NCI-H146 (cell line): ENCODE data around the gene ADSS1.
"Not testable (repeated sequence)": the region's sequence is repeated elsewhere in the genome, so short reads cannot be mapped to it uniquely, and the experiment has no call there.

ENCODE experiments used
- DNase-seq: peaks from one replicate; lab custom pipeline; 2025; lab: John Stamatoyannopoulos, UW

ADSS1 gene

DNA sequence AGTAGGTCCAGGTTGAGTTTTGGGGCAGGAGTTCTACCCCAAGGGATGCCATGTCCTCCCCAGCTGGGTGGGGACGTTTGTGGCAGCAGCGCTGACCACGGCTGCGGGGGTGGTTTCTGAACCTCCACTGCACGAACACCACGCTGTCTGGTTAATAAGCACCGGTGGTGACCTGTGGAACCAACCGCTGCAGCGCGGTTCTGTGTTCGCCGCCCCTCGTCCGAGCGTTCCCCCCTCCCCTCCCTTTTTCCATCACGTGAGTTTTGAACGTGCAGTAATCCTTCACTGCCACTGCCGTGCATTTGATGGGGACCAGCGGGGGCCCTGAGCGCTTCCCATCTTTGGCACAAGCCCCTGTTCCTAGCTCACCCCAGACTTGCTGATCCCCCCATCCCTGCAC, 6.4 kb upstream of the ADSS1 start:
- DNase-seq = no peak

DNA sequence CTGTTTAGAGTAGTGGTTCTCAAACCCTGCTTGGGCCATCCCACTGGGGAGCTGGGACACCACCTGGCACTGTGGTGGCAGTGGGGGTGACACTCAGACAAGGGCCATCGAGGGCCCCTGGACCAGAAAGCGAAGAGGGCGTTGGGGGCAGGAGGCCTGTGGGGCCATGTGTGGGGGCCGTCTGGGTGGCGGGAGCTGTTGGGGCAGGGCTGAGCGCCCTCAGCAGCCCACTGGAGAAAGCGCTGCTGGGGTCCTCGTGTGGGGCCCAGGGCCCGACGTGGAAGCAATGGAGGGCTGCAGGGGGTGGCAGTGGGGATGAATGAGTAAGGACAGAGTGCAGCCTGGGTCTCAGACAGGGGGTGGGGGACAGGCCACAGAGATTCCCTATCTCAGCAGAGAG, 5.9 kb upstream of the ADSS1 start:
- no peak for DNase-seq

DNA sequence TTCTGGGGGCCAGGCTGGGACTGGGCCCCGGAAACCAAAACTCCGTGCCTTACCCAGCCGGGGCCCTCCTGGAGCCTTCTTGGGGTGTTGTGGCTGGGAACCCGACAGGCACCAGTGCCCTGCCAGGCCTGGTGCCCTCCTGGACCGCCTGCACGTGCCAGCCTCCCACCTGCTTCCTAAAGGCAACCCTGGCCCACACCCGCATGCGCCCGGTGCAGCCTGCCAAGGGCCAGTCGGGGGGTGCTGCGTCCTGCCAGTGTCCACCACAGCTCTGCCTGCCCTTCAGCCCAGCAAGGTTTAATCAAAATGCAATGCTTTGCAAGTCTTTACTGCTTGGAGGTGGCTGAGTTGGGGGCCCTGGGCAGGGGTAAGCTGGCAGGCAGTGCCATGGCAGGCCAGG, 5.2 kb upstream of the ADSS1 start:
- DNase-seq = no peak

DNA sequence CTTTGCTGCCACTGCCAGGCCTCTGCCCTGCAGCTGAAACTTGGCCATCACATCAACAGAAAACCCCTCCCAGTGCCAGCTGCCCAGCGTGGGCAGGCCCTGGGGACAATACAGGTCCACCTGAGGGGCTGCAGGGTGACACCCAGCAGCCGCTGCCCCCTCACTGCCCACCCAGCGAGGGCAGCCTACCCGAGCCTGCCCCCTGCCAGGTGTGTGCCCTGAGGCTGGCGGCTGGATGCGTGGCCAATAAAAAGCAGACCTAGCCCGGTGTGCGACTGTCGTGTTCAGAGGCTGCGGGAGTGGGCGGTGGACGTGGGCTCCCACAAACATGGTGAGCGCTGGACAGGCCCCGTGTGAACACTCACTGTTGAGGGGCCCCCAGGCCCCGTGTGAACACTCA, 4.7 kb upstream of the ADSS1 start:
- DNase-seq = no peak

DNA sequence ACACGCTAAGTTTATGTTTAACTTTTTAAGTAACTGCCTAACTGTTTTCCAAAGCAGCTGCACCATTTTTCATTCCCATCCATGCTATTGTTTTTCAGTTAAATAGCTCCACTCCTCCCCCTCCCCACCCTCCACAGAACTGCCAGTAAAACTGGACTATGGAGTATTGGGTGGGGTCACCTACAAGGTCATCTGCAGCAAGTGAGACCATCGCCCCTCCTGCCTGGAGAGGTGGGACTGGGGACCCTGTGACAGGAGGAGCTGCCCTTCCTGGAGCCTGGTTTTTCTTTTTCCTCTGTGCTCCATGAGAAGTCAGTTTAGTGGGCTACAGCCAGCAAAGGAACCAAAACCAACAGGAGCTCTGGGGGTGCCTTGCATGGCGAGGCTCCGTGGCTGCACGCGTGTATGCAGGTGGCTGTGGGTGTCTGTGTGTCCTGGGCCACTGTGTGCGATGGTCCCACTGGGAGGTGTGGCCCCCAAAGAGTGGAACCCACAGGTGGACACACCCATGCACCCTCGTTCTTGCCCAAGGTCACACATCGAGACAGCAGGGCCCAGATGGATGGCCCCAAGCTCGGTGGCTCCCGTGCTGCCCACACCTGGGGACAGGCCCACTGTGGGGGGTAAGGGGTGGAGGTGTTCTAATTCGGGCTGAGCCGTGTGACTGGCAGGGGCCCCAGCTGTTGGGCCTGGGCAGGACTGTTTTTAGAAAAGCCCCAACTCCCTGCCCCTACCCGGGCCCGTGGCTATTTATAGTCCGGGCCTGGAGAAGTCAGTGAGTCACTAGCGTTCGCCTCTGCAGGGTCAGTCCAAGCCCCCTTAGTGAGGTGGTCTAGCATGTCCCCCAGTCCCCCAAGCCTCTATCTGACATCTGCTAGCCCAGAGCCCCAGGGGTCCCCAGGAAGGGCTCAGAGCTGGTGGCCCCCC, 2.3 kb upstream of the ADSS1 start:
- no peak for DNase-seq

DNA sequence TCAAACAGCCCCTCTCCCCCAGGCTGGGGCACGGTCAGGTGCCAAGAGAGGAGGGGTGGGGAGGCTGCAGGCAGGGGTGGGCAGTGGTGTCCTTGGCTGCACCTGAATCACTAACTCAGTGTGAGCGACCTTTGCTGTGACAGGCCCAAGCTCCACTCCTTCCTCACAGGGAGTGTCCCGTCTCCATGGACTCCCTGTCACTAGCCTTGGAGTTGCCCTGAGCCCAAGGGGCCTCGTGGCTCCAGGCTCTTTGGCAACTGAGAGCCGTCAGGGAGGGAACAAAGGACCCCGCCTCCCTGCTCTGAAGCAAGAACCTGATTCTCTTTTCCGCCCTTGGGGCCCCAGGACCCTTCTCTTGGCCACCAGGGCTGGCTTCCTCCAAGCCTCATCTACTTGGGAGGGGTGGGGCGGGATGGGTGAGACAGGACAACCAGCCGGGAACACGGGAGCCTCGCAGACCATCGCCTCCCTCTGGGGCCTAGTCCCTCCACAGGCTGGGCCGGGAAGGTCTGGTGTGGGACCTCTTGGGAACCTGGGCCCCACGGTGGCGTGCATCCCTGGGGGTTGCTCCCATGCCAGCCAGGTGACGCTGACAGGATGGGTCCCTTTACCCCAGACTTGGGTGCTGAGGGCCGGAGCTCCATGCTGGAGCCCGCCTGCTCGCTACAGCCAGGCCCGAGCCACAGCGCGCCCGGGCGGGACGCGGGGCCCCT, 935 bp upstream of the ADSS1 start:
- DNase-seq = no peak

DNA sequence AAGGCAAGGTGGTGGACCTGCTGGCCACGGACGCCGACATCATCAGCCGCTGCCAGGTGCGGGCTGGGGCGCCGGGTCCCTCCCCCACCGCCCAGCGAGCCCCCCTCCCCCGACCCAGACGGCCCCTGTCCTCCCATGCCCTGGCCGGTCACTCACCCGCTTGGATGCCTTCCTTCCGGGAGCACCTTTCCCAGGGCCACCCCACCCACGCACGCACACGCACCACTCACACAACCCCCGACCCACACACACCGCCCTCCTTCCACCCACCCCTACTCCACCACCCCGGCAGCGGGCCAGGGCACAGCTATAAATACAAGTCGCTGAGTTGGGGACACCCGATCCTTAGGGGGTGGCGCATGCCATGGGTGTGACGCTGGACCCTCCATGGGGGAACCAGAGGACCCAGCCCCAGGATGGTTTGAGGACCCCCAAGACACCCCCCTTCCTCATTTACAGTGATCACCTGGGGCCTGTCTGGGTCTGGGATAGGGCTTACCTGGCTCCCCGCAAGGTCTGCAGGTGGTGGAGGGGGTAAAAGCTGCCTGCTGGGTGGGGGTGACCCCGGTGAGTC, 465 bp downstream of the ADSS1 start:
- DNase-seq = peak; percentile 79

DNA sequence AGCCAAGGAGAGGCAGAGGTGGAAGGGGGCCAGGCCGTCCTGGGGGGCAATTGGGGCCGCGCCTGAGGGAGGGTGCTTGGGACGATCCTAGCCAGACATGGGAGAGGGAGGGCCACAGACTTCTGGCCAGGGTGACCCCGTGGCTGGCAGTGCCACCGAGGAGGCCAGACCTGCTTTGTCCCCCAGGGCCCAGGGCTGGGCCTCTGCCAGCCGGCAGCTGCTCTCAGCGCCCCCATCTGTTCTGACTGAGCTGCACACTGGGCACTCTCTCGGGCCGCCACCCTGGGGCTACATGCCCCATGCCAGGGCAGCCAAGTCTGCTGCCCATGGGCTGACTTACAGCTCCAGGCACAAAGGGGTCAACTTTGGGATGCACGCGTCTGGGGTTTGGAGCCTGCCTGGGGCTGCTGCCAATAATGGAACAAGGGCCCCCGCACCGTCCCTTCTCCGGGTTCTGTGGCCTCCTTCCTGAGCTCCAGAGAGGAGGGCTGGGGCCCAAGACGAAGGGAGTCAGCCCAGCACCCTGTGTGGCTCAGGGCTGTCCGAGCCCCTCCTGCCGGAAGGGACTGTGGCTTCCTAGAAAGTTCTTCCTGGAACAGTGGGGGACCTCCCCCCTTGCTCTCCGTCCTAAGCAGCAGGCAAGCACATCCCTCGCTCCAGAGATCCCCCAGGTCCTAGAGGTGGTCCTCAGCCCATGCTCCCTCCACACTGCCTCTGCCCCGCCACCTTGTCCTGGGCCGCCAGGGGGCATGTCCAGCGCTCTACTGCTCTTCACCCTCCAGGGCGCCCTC, 1.1 kb downstream of the ADSS1 start:
- DNase-seq = no peak

DNA sequence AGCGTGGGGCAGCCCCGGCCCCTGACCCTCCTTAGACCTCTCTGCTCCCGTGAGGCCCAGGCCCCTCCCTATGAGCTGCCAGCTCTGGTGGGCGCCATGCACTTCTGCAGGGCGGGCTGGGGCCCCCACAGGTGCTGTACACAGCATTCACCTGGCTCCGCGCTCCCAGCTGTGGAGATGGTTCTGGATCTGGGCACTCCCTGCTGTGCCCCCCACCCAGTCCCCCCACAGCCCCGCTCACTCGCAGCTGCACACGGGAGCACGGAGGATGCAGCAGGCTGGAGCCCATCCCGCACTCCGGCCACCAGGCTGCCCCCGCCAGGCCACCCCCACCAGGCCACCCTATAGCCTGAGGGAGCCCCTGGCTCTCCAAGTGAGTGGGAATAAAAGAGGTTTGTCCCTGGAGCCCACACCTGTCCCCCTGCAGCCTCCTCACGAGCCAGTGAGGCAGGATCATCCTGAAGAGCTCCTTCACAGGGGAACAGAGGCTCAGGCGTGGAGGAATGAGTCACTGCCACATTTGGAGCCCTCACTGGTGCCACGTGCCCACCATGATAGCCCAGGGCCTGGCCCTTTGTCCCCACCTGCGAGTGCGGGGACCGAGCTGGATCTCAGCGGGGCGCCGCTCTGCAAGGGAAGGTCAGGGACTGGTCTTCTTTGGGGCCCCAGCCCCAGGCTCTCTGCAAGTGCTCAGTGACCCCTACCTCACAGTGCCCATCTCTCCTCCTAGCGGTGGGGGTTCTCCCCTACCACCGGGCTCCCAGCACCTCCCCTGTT, 1.9 kb downstream of the ADSS1 start:
- DNase-seq = no peak

DNA sequence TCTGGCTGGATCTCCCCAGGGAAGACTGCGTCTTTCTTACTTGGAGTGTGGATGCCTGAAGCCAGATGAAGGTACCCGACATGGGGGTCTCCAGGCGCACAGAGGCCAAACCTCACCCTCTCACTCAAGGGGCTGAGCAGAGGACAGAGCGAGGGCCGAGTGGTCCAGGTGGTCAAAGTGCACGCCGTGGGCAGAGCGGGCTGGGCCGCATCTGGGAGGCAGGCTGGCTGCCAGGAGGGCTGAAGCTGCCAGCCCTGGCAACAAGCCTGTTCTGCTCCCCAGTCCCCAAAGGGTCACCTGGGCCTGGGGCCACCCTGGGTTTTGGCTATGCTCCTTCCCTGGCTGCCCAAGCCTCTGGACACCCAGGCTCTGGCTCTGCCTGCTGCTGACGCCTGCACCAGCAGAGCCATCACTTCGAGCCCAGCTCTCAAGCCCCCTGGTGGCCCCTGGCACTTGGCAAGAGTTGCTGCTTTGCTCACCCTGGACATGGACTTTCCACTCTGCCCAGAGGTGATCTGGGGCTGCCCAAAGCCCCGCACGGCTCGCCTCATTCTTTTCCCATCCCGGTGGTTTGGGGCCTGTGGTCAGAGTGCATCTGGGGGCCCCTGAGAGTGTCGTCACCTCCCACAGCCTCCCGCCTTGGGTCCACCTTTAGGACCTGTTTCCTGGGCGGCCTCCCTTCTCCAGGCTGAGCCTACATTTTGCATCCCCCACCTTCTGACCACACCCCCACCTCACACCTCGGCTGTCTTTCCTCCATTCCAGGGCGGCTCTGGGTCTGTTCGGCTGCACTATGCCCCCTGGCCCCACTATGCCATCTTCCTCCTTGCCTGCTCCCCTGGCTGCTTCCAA, 2.8 kb downstream of the ADSS1 start:
- no peak for DNase-seq

DNA sequence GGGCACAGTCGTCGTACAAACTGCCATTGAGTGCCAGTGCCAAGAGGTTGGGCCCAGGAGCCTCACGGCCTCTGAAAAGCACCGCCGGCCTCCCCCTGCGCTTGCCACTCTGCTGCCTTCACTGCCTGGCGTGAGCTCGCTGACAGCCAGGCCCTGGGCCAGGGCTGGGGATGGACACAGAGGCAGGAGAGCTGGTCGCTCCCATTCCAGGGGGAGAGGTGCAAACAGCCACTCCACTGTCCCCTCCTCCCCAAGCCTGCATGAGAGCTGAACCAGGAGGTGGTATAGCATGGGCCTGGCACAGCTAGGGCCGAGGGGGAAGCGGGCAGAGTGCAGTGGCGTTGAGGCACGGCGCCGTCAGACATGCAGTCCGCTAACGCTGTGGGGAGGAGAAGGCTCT, 4.6 kb downstream of the ADSS1 start:
- no peak for DNase-seq

DNA sequence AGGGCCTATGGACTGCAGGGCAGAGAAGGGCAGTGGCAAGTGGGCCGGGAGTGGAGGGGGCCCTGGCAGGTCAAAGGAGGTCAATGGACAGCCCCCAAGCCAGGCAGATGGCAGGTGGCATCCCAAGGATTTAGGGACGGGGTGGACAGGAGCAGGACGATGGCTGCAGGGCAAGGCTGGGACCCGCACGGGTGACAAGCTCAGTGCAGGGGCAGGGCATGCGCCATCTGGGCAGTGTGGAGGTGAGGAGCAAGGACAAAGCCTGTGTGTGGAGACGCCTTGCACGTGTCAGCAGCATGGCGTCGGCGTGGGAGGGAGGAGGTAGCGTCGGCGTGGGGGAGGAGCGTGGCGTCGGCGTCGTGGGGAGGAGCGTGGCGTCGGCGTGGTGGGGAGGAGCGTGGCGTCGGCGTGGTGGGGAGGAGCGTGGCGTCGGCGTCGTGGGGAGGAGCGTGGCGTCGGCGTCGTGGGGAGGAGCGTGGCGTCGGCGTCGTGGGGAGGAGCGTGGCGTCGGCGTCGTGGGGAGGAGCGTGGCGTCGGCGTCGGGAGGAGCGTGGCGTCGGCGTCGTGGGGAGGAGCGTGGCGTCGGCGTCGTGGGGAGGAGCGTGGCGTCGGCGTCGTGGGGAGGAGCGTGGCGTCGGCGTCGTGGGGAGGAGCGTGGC, 5.3 kb downstream of the ADSS1 start:
- DNase-seq = not testable (repeated sequence)

DNA sequence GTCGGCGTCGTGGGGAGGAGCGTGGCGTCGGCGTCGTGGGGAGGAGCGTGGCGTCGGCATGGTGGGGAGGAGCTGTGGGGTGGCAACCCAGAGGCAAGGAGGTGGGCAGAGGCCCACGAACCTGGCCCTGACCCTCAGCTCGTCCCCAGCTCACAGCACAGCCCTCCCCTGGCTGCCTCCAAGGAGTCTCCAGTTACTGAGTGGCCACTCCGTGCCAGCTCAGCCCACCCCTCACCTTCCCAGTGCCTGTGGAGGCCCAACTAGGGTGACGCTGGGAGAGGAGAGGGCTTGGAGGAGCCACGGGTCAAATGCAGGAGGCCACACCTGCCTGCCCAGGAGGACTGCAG, 5.8 kb downstream of the ADSS1 start:
- DNase-seq = no peak

DNA sequence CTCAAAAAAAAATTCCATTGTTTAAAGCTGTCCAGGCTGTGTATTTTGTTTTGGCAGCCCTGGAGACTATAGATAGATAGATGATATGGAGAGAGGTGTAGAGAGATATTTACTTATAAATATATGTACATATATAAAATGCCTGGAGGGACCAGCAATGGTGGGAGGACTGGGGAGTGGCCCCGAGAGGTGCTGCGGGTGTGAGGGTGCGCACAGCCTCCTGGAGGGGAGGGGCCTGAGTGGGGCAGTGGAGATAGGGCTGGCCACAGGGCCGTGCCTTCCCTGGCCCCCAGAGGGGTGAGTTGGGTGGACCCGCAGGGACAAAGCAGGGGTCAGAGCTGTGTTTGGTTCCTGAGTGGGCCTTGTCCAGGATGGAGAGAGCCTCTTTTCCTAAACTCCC, 6.5 kb downstream of the ADSS1 start:
- no peak for DNase-seq

DNA sequence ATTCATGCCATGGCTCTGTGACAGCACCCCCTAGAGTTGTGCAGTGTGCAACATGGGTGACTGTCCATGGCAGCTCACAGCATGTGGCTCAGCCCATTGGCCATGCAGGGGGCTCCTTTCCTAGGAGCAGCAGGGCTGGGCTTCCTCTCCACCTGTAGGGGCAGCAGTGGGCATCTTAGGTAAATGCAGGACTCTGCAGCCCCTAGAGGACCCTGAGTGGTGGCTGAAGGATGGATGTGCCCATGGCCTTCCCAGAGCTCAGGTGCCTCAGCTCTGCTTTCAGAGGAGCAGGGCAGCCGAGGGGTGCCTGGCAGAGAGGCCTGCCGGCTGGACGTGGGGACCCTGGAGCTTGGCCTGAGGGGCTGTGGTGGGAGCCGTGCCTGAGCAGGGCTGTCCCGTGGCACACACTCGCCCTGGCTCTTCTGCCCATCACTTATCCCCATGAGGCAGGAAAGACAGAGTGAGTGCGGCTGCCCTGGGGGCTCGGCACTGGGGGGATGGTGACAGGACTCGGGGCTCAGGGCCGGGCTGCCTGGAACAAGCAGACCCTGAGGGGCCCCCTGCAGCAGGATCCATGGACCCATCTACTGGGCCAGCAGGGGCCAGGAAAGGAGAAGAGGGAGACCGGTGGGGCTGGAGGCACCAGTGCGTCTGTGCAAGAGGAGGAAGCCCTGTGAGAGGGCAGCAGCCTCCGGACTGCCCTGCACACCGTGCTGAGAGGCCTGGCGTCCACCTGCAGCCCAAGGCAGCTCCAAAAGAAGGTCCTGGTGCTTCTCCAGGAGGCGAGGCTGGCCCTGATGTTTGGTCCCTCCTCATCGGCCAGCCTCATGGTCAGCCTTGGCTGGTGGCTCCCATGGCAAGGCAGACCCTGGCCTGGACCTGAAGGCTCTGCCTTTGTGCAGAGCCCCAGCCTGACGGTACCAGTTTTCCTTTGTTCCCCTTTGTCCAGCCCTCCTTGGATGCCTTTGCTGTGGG, 7.6 kb downstream of the ADSS1 start:
- peak; percentile 52 for DNase-seq

DNA sequence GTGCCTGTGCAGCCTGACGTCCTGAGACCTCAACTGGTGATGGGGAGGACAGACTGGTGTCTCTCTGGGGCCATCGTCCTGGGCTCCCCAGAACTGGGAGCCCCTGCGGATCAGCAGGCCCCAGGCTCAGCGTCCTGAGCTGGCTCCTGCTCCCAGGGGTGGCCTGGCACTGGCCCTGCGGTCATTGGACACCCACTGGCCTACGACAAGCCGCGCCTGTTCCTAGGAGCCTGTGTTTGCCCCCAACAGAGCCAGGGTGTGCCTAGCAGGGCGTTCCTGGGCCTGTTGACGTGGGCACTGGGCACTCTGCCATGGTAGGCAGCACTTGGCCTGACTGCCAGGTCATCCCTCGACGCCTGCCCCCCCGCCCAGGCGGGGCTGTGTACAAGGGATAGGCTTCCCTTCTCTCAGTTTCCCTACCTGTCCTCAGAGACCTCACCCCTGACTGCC, 8.4 kb downstream of the ADSS1 start:
- DNase-seq = no peak

DNA sequence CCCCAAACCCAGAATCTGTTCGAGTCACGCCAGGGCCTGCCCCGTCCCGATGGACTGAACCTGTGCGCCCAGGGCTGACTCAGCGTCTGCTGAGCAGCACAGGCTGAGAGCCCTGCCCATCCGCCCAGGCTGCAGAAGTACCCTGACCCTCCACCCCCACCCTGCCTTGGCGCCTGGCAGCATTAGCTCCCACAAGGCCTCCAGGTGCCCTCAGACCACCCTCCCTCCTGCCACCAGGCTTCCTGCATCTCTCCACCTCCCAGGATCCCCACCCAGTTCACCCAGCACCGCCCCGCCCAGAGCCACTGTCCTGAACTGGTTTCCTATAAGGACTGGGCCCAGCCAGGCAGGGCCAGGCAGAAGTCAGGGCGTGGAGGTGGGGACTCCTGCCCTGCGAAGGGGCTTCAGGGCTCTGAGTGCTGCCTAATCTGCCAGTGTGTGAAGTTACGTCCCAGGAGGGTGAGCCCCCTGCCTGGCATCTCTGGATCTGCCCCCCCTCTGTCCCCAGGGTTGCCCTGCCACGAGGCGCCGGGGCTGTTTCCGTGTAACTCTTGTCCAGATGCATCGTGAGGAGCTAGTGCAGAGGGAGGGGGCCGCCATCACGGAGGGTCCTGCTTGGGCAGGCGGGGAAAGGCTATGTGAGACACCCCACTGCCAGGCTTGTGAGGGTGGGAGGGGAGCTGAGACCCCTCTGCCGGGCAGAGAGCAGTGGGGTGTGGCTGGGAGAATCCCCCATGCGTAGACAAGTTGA, 9.1 kb downstream of the ADSS1 start:
- no peak for DNase-seq

DNA sequence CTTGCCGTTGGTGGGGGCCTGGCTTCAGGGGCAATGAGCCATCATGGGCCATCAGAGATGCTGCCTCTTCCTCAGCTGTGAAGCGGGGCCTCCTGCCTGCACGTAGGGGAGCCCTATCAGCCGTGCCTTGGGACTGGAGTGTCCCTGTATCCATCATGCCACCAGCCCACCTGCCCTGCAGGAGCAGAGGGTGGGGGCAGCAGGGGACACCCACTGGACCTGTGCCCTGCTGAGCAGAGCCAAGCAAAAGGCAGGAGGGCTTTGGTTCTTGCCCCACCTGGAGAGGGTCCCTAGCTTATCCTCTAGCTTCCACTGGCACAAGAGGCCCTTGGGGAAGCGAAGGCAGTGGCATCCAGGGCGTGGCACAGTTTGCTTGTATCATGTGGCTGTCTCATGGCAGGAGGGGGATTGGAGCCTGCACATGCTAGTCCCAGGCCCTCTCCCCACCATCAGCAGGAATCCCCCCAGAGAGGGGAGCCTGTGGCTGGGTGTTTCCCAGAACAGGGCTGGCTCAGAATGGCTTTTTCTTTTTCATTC, 10.1 kb downstream of the ADSS1 start:
- DNase-seq = no peak
